ENCODE measurements around the gene HBZ. TPM values are rescaled to one million over a fixed set of nuclear protein-coding genes. Genes with fewer than 3 reads are reported as not detected.

HBZ gene
- total and polyA plus RNA-seq, 7 donors, result 0.10 TPM; not detected in 6

GRCh38 chr16:130533-131173 lies 21.8 kb upstream of the HBZ start:
- no peaks in the 10 kb centered on the region for H3K4me1 ChIP-seq
- no peak for DNase-seq
- H3K27ac ChIP-seq, result no peak overlapping the region
- TF ChIP-seq POLR2AphosphoS5 (IDR thresholded peaks at IDR 0.05) (no peak), EP300 (IDR thresholded peaks at IDR 0.05) (no peak), CTCF (IDR thresholded peaks at IDR 0.05) (no peak), POLR2A (IDR thresholded peaks at IDR 0.05) (no peak)
- no peaks in the 10 kb centered on the region for H3K27me3 ChIP-seq
- intact Hi-C loops (cut with DNase I), result no loop called here
- H3K36me3 ChIP-seq, result no peaks in the 10 kb centered on the region
- H3K4me3 ChIP-seq, result no peak overlapping the region
- no peaks in the 10 kb centered on the region for H3K9me3 ChIP-seq
- WGBS, 2 donors, result 95 to 96% methylated on average over 15 of the region's 15 CpGs

- DNase-seq, result no peak
- no peaks in the 10 kb centered on the region for H3K9me3 ChIP-seq
- H3K4me3 ChIP-seq, result no peak overlapping the region
- intact Hi-C loops (cut with DNase I), result no loop called here
- no peaks in the 10 kb centered on the region for H3K36me3 ChIP-seq
- H3K27me3 ChIP-seq, result no peaks in the 10 kb centered on the region
- no peak for TF ChIP-seq EP300 (IDR thresholded peaks at IDR 0.05)
- no peak for TF ChIP-seq POLR2A (IDR thresholded peaks at IDR 0.05)
- TF ChIP-seq POLR2AphosphoS5 (IDR thresholded peaks at IDR 0.05), result no peak
- peaks cover 0 to 2% (median 1%) of the 10 kb centered on the region in 4 donors for H3K4me1 ChIP-seq
- H3K27ac ChIP-seq, result no peak overlapping the region
- WGBS, 2 donors, result 95 to 96% methylated on average over 7 of the region's 7 CpGs
Observed at GRCh38 chr16:132120-132519, 20.3 kb upstream of the HBZ start.

- Histone ChIP-seq H3K4me1 (peaks cover 0 to 12% (median 8%) of the 10 kb centered on the region in 4 donors), H3K4me3 (no peak overlapping the region), H3K9me3 (no peaks in the 10 kb centered on the region), H3K27me3 (no peaks in the 10 kb centered on the region), H3K27ac (no peak overlapping the region), H3K36me3 (no peaks in the 10 kb centered on the region)
- no peak for DNase-seq
- intact Hi-C loops (cut with DNase I), result no loop called here
- 96 to 98% methylated on average over 2 of the region's 2 CpGs for WGBS, 2 donors
- TF ChIP-seq CTCF (IDR thresholded peaks at IDR 0.05) (no peak), POLR2A (IDR thresholded peaks at IDR 0.05) (no peak), POLR2AphosphoS5 (IDR thresholded peaks at IDR 0.05) (no peak), EP300 (IDR thresholded peaks at IDR 0.05) (no peak)
Observed at GRCh38 chr16:133716-134115, 18.7 kb upstream of the HBZ start.

- H3K4me3 ChIP-seq, result peak overlapping the region; percentile 71 to 93 (median 86)
Observed at GRCh38 chr16:138049-138417, 14.4 kb upstream of the HBZ start.

More at GRCh38 chr16:138049-138417, 14.4 kb upstream of the HBZ start:
- no peak for DNase-seq
- Histone ChIP-seq H3K27me3 (no peaks in the 10 kb centered on the region), H3K27ac (peak overlapping the region; percentile 83 to 90 (median 90)), H3K4me1 (peaks cover 0 to 18% (median 8%) of the 10 kb centered on the region in 4 donors), H3K36me3 (no peaks in the 10 kb centered on the region), H3K9me3 (no peaks in the 10 kb centered on the region)
- WGBS, 2 donors, result 2% methylated on average over 30 of the region's 30 CpGs
- no peak for TF ChIP-seq CTCF (IDR thresholded peaks at IDR 0.05)
- TF ChIP-seq EP300 (IDR thresholded peaks at IDR 0.05), result no peak
- no peak for TF ChIP-seq POLR2AphosphoS5 (IDR thresholded peaks at IDR 0.05)
- no peak for TF ChIP-seq POLR2A (IDR thresholded peaks at IDR 0.05)
- intact Hi-C loops (cut with DNase I), result no loop called here

Measured in sigmoid colon (tissue), 7 donors.